HepG2 (cell line): ENCODE data around the gene RTN4RL2. TPM values are rescaled to one million over a fixed set of nuclear protein-coding genes. Genes with fewer than 3 reads are reported as not detected.

Experiments used
- ATAC-seq: fragments of 200-7000 bp; cut with Tn5 transposase; 3 replicates; pipeline ENCODE4 v1.9.1; 2020; ENCODE audit warnings: mild to moderate bottlenecking, moderate library complexity
- BruUV-seq: library from RNA; stranded (reverse); fragments of 400-500 nt; replicated peaks from 2 replicates; lab custom pipeline; 2021; lab: Mats Ljungman, UMichigan
- CTCF ChIA-PET: fragments of 300-600 bp; formaldehyde crosslinking; extraction: SDS; loops from one replicate; lab custom pipeline; 2021; ENCODE audit warnings: low total read pairs, inconsistent platforms, low intra/inter-chr PET ratio; lab: Yijun Ruan, JAX
- POLR2A ChIA-PET: fragments of 350-600 bp; sonication (Branson Sonifier 250); formaldehyde crosslinking; loops from one replicate; lab custom pipeline; 2020; ENCODE audit warnings: antibody characterized with exemption, inconsistent platforms; lab: Yijun Ruan, JAX
- DNase-seq: peaks from one replicate; pipeline ENCODE4 v3.0.0-alpha.2; 2015; ENCODE audit warnings: low spot score
- FAIRE-seq: peaks from 3 replicates; lab custom pipeline; 2011; peaks lifted over from hg19 to GRCh38; lab: Jason Lieb, UNC
- H2AFZ ChIP-seq: one replicate; pipeline ENCODE4 v1.6.1; 2011; ENCODE audit warnings: low read length, inconsistent platforms
- H3K27ac ChIP-seq: fragments of 300-600 bp; 3 replicates; pipeline ENCODE4 v1.8.0; 2011; ENCODE audit warnings: mixed run types, mild to moderate bottlenecking, mixed read lengths, low read length, inconsistent platforms; ENCODE audit not compliant: insufficient read depth; ENCODE audit errors: extremely low read length
- H3K27me3 ChIP-seq, 2 experiments: fragments of 200-600 bp in 1 of 2; 2 replicates in 1 of 2; 3 replicates in 1 of 2; pipeline versions ENCODE4 v1.6.0 to v1.8.0; 2011; ENCODE audit warnings: low read length in 2 of 2, mild to moderate bottlenecking in 2 of 2, moderate library complexity in 2 of 2, inconsistent platforms in 1 of 2; ENCODE audit not compliant: insufficient read depth in 2 of 2, control insufficient read depth in 1 of 2
- H3K36me3 ChIP-seq, 2 experiments: fragments of 200-600 bp in 1 of 2; replicated peaks in 1 of 2; 2 replicates in 1 of 2; 3 replicates in 1 of 2; pipeline versions ENCODE4 v1.5.1 to v1.8.0; 2011; ENCODE audit warnings: low read length in 2 of 2, inconsistent platforms in 1 of 2; ENCODE audit not compliant: insufficient read depth in 2 of 2, control insufficient read depth in 1 of 2
- H3K4me1 ChIP-seq: 2 replicates; pipeline ENCODE4 v1.5.1; 2012; ENCODE audit warnings: low read length, inconsistent platforms; ENCODE audit not compliant: insufficient read depth
- H3K4me2 ChIP-seq: 2 replicates; pipeline ENCODE4 v1.6.0; 2011; ENCODE audit warnings: low read depth, low read length, inconsistent platforms
- H3K4me3 ChIP-seq, 3 experiments: fragments of 200-600 bp in 1 of 3; sonication (generic), shearing (Covaris generic) in 1 of 3; replicated peaks in 1 of 3; 2 replicates each; pipeline ENCODE4 v1.5.1; 2011 to 2016; ENCODE audit warnings: low read length in 3 of 3, inconsistent platforms in 2 of 3, low read depth in 2 of 3, mild to moderate bottlenecking in 2 of 3, control low read depth in 1 of 3, mixed read lengths in 1 of 3; ENCODE audit not compliant: insufficient read depth in 1 of 3
- H3K79me2 ChIP-seq: one replicate; pipeline ENCODE4 v1.6.1; 2011; ENCODE audit warnings: low read length, inconsistent platforms; ENCODE audit not compliant: insufficient read depth
- H3K9ac ChIP-seq: 2 replicates; pipeline ENCODE4 v1.6.0; 2011; ENCODE audit warnings: mild to moderate bottlenecking, low read depth, low read length, inconsistent platforms; ENCODE audit not compliant: insufficient read depth
- H3K9me3 ChIP-seq: 2 replicates; pipeline ENCODE4 v1.5.1; 2012; ENCODE audit warnings: mild to moderate bottlenecking, low read length
- H4K20me1 ChIP-seq: 2 replicates; pipeline ENCODE4 v1.6.0; 2011; ENCODE audit warnings: inconsistent platforms, mild to moderate bottlenecking, low read length, moderate library complexity; ENCODE audit not compliant: insufficient read depth
- HNRNPK ChIP-seq: fragments of 200-400 bp; formaldehyde crosslinking; IDR thresholded peaks from 2 replicates; pipeline ENCODE4 v1.6.1; 2018; ENCODE audit warnings: low read length, low read depth, moderate library complexity, mild to moderate bottlenecking; ENCODE audit not compliant: poor library complexity, severe bottlenecking
- MAFG ChIP-seq: sonication (generic); formaldehyde crosslinking; IDR thresholded peaks from 2 replicates; pipeline ENCODE4 v1.5.1; 2020; ENCODE audit warnings: mild to moderate bottlenecking, missing genetic modification reagents
- MXI1 ChIP-seq: IDR thresholded peaks from 3 replicates; pipeline ENCODE4 v1.6.1; 2012; ENCODE audit warnings: low read depth, low read length, inconsistent platforms, borderline replicate concordance
- MYC ChIP-seq: sonication (generic); formaldehyde crosslinking; IDR thresholded peaks from 2 replicates; pipeline ENCODE4 v1.9.0; 2021; ENCODE audit warnings: missing genetic modification reagents, borderline replicate concordance
- REL ChIP-seq: sonication (generic); formaldehyde crosslinking; conservative IDR thresholded peaks from 2 replicates; pipeline ENCODE4 v1.8.0; 2022; ENCODE audit warnings: mild to moderate bottlenecking, missing genetic modification reagents, moderate library complexity
- TARDBP ChIP-seq: sonication (generic); formaldehyde crosslinking; IDR thresholded peaks from 2 replicates; pipeline ENCODE4 v1.8.0; 2022; ENCODE audit warnings: mild to moderate bottlenecking, missing genetic modification reagents
- ZNF296 ChIP-seq: sonication (generic); formaldehyde crosslinking; conservative IDR thresholded peaks from 2 replicates; pipeline ENCODE4 v1.5.0; 2020; ENCODE audit warnings: mild to moderate bottlenecking, missing genetic modification reagents
- WGBS: methylation state at CpG from one replicate; pipeline ENCODE4 v1.1.6; 2017; ENCODE audit warnings: low lambda C conversion rate; 5-methylcytosine and 5-hydroxymethylcytosine counted together
- in situ Hi-C: cut with HindIII; loops from 2 replicates; pipeline ENCODE4 v1.10.0; 2017; ENCODE audit warnings: low pct_unique_long_range_greater_than_20kb; ENCODE audit not compliant: extremely low pct_ligation_motif_present
- intact Hi-C: fragments of 100-400 bp; cut with micrococcal nuclease; formaldehyde crosslinking; loops from one replicate; pipeline ENCODE4 v1.10.0; 2022; ENCODE audit not compliant: unreplicated experiment
- polyA plus RNA-seq, 8 experiments: library from polyadenylated mRNA; depleted of rRNA in 3 of 8; stranded (reverse) in 7 of 8; unstranded in 1 of 8; fragments of >200 nt; fragmentation: Illumina TruSeq in 4 of 8; extraction: Trizol in 4 of 8; gene quantifications; 2 replicates each; pipeline versions ENCODE4 v1.2.1 to v1.2.3, GENCODE V29; 2011 to 2016; ENCODE audit warnings: low read depth in 4 of 8, missing spikeins in 1 of 8, mixed read lengths in 1 of 8; ENCODE audit not compliant: insufficient read depth in 1 of 8
- total RNA-seq, 5 experiments: library from RNA; depleted of rRNA; stranded (reverse); fragments of >200 nt; fragmentation: Illumina TruSeq; extraction: Trizol; gene quantifications; 2 replicates each; pipeline ENCODE4 v1.2.3, GENCODE V29; 2016; ENCODE audit warnings: low read depth in 1 of 5
- TF ChIP-seq, protein P1 (sequence below): sonication (generic); formaldehyde crosslinking; conservative IDR thresholded peaks from 2 replicates; pipeline ENCODE4 v1.4.0; 2020; ENCODE audit warnings: missing genetic modification reagents
- TF ChIP-seq, protein P2 (sequence below): sonication (generic); formaldehyde crosslinking; IDR thresholded peaks from 2 replicates; pipeline ENCODE4 v1.4.0; 2020; ENCODE audit warnings: missing genetic modification reagents
- TF ChIP-seq, protein P3 (sequence below): sonication (generic); formaldehyde crosslinking; IDR thresholded peaks from 2 replicates; pipeline ENCODE4 v1.4.0; 2020; ENCODE audit warnings: missing genetic modification reagents, borderline replicate concordance
- TF ChIP-seq, protein P4 (sequence below), 2 experiments: fragments of 450-650 bp in 1 of 2; sonication (generic) in 1 of 2; formaldehyde crosslinking; IDR thresholded peaks; 2 replicates each; pipeline versions ENCODE4 v1.5.0 to v1.8.0; 2020 to 2022; ENCODE audit warnings: mild to moderate bottlenecking in 1 of 2, missing genetic modification reagents in 1 of 2

The RTN4RL2 gene
- total and polyA plus RNA-seq, 2 of the 13 experiments (the other 11 are each of a cell fraction or from before 2014, with no cell fraction given) = 1.3 to 4.3 TPM

DNA sequence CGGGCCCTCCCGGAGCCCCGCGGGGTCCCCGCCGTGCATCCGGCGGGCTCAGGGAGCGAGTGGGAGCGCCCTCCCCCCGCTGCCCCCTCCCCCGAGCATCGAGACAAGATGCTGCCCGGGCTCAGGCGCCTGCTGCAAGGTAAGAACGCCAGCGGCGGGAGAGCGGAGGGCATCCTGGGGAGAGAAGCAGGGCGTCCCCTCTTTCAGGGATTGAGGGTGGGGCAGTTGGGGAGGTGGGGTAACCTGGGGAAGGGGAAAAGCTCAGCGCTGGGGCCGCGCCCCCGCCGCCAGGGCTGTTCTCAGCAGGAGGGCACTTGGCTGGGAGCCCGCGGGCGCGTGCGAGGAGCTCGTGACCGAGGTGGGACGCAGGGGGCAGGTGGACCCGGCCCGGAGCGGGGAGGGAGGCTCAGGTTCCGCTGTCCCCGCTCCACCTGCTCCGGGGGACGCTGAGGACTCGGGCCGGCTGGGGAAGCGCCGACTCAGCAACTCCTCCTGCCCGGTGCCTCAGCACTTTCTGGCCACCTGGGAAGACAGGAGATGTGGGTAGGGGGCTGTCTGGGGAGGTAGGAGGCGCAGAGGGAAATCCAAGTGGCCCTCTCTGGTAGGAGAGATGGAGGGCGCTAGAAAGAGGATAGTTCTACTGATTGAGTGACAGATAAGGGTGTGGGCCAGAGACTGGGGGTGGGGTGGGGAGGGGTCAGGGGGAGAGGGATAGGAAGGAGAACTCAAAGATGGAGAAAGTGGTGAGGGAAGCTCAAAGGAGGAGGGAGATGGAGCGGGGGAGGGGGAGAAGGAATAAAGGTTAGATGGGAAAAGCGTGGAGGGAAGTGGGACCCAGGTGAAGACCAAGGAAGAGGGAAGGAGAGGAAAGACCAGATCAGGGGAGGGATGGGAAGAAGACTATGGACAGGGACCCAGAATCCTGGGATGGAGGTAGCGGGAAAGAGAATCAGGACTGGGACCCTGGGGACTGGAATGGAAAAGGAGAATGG lies 726 bp downstream of the RTN4RL2 start (continued):
- TF ChIP-seq MYC (CRISPR knock-in tag) (no peak), ZNF296 (CRISPR knock-in tag) (no peak), TARDBP (CRISPR knock-in tag) (no peak), MAFG (CRISPR knock-in tag) (peak; percentile 70; the same call in 1 of the 2 replicates)
- TF ChIP-seq, protein P1, sequence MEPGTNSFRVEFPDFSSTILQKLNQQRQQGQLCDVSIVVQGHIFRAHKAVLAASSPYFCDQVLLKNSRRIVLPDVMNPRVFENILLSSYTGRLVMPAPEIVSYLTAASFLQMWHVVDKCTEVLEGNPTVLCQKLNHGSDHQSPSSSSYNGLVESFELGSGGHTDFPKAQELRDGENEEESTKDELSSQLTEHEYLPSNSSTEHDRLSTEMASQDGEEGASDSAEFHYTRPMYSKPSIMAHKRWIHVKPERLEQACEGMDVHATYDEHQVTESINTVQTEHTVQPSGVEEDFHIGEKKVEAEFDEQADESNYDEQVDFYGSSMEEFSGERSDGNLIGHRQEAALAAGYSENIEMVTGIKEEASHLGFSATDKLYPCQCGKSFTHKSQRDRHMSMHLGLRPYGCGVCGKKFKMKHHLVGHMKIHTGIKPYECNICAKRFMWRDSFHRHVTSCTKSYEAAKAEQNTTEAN (CRISPR knock-in tag) = no peak
- TF ChIP-seq, protein P2, sequence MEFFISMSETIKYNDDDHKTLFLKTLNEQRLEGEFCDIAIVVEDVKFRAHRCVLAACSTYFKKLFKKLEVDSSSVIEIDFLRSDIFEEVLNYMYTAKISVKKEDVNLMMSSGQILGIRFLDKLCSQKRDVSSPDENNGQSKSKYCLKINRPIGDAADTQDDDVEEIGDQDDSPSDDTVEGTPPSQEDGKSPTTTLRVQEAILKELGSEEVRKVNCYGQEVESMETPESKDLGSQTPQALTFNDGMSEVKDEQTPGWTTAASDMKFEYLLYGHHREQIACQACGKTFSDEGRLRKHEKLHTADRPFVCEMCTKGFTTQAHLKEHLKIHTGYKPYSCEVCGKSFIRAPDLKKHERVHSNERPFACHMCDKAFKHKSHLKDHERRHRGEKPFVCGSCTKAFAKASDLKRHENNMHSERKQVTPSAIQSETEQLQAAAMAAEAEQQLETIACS = peak; percentile 18; the same call in 1 of the 2 replicates

DNA sequence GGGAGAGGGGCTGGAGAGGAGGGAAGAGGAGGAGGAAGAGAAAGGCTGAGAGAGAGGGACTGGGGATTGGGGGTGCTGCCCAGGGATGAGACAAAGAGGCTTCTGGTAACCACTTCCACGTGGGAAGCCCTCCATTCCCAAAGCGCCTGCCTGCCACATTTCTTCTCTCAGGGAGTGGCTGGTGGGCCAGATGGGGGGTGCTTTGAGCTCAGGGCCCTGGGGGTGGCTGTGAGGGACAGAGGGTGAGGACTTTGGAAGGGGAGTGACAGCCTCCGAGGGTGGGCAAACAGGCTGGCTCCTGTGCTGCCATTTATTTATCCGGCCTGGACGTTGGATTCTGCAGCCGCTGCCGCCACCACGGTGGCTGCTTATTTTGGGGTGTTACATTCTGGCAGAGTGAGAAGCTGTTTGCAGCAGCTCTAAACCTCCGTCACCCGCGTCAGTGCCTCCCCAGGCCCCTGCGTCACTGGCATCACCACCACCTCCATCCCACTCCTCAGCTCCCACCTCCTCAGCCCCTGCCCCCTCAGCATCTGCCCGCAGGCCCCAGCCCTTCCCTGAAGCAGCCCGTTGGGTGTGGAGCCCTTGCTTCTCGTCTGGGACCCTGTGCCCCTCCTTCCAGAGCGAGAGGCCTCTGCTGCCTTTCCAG lies 1.6 kb downstream of the RTN4RL2 start:
- FAIRE-seq = no peak
- Histone ChIP-seq H3K79me2 (no peaks in the 10 kb centered on the region), H2AFZ (no peak overlapping the region), H3K27me3 (peaks cover 3 to 14% of the 10 kb centered on the region in 2 experiments; a peak in 4 of 5 replicates), H3K4me2 (peak overlapping the region; percentile 96), H3K9me3 (no peaks in the 10 kb centered on the region), H3K27ac (no peak overlapping the region), H3K4me3 (peak overlapping the region in 1 of 3 experiments; percentile 75; a peak in 1 of 6 replicates), H3K4me1 (peaks cover 45% of the 10 kb centered on the region), H3K9ac (no peak overlapping the region), H4K20me1 (no peaks in the 10 kb centered on the region), H3K36me3 (no peaks in the 10 kb centered on the region)
- in situ Hi-C loops = no loop called here
- WGBS = 64% methylated on average over 12 of the region's 16 CpGs
- no peak for ATAC-seq
- POLR2A ChIA-PET = interaction anchor here (2.6 to 2.8 kb wide), 2 partner anchors 11 to 32 kb away, joined by 12 read pairs; no protein-coding TSS in a partner anchor
- DNase-seq = no peak
- CTCF ChIA-PET = no interaction called here
- intact Hi-C loops = no loop called here
- no TSS peak for BruUV-seq
- TF ChIP-seq REL (CRISPR knock-in tag) (no peak), MXI1 (no peak), HNRNPK (peak; percentile 34)
- TF ChIP-seq, protein P3, sequence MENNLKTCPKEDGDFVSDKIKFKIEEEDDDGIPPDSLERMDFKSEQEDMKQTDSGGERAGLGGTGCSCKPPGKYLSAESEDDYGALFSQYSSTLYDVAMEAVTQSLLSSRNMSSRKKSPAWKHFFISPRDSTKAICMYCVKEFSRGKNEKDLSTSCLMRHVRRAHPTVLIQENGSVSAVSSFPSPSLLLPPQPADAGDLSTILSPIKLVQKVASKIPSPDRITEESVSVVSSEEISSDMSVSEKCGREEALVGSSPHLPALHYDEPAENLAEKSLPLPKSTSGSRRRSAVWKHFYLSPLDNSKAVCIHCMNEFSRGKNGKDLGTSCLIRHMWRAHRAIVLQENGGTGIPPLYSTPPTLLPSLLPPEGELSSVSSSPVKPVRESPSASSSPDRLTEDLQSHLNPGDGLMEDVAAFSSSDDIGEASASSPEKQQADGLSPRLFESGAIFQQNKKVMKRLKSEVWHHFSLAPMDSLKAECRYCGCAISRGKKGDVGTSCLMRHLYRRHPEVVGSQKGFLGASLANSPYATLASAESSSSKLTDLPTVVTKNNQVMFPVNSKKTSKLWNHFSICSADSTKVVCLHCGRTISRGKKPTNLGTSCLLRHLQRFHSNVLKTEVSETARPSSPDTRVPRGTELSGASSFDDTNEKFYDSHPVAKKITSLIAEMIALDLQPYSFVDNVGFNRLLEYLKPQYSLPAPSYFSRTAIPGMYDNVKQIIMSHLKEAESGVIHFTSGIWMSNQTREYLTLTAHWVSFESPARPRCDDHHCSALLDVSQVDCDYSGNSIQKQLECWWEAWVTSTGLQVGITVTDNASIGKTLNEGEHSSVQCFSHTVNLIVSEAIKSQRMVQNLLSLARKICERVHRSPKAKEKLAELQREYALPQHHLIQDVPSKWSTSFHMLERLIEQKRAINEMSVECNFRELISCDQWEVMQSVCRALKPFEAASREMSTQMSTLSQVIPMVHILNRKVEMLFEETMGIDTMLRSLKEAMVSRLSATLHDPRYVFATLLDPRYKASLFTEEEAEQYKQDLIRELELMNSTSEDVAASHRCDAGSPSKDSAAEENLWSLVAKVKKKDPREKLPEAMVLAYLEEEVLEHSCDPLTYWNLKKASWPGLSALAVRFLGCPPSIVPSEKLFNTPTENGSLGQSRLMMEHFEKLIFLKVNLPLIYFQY (CRISPR knock-in tag) = no peak
- TF ChIP-seq, protein P4, sequence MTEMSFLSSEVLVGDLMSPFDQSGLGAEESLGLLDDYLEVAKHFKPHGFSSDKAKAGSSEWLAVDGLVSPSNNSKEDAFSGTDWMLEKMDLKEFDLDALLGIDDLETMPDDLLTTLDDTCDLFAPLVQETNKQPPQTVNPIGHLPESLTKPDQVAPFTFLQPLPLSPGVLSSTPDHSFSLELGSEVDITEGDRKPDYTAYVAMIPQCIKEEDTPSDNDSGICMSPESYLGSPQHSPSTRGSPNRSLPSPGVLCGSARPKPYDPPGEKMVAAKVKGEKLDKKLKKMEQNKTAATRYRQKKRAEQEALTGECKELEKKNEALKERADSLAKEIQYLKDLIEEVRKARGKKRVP (CRISPR knock-in tag; IDR thresholded peaks at IDR 0.05) = no peak
